T-cell (primary cell): Measurements from ENCODE around the gene OGDH. TPM values are rescaled to one million over a fixed set of nuclear protein-coding genes. Genes with fewer than 3 reads are reported as not detected.

ENCODE experiments used
- ATAC-seq, 4 experiments: fragments of 200-7000 bp in 3 of 4; fragments of 150-1000 bp in 1 of 4; cut with Tn5 transposase; replicated peaks in 1 of 4; 1 replicate in 3 of 4; 2 replicates in 1 of 4; pipeline ENCODE4 v1.10.0; 2021; ENCODE audit warnings: moderate library complexity in 3 of 4, mild to moderate bottlenecking in 2 of 4, moderate number of reproducible peaks in 1 of 4
- CTCF ChIA-PET, 2 donors: fragments of 300-600 bp; sonication (Branson Sonifier 250); formaldehyde crosslinking; loops; one replicate each; lab custom pipeline; 2022; ENCODE audit warnings: antibody characterized with exemption in 2 of 2; lab: Charles Lee
- POLR2A ChIA-PET, 2 donors: fragments of 300-600 bp; sonication (Branson Sonifier 250); formaldehyde crosslinking; loops; one replicate each; lab custom pipeline; 2022; ENCODE audit warnings: antibody characterized with exemption in 2 of 2; lab: Charles Lee
- DNase-seq, 35 experiments: peaks; one replicate each; pipeline versions ENCODE4 v3.0.0 to v3.0.0-alpha.2; 2013 to 2023
- H3K27ac ChIP-seq: one replicate; pipeline ENCODE4 v1.5.1; 2013; ENCODE audit warnings: low read length
- H3K27me3 ChIP-seq, 2 experiments: replicated peaks in 1 of 2; 1 replicate in 1 of 2; 2 replicates in 1 of 2; pipeline versions ENCODE4 v1.6.1 to v1.7.0; 2013; ENCODE audit warnings: low read length in 1 of 2, mixed read lengths in 1 of 2; ENCODE audit not compliant: control insufficient read depth in 2 of 2, insufficient read depth in 2 of 2; ENCODE audit errors: extremely low read depth in 1 of 2
- H3K36me3 ChIP-seq, 2 donors: 1 replicate in 1 of 2; 2 replicates in 1 of 2; pipeline versions ENCODE4 v1.6.1 to v1.7.0; 2013; ENCODE audit warnings: low read length in 1 of 2; ENCODE audit not compliant: control insufficient read depth in 2 of 2, insufficient read depth in 1 of 2; ENCODE audit errors: extremely low read depth in 1 of 2
- H3K4me1 ChIP-seq, 2 experiments: 1 replicate in 1 of 2; 2 replicates in 1 of 2; pipeline versions ENCODE4 v1.6.1 to v1.7.0; 2013; ENCODE audit warnings: low read length in 2 of 2, mixed read lengths in 1 of 2; ENCODE audit not compliant: insufficient read depth in 2 of 2, control insufficient read depth in 1 of 2; ENCODE audit errors: extremely low read depth in 1 of 2
- H3K4me3 ChIP-seq, 2 donors: 1 replicate in 1 of 2; 2 replicates in 1 of 2; pipeline versions ENCODE4 v1.5.1 to v1.7.0; 2013; ENCODE audit warnings: mild to moderate bottlenecking in 2 of 2, low read length in 1 of 2, moderate library complexity in 1 of 2; ENCODE audit not compliant: control insufficient read depth in 1 of 2; ENCODE audit errors: extremely low read depth in 1 of 2
- H3K9me3 ChIP-seq: 2 replicates; pipeline ENCODE4 v1.7.0; 2013
- H3K27ac Mint-ChIP-seq, 2 donors: one replicate each; pipeline ENCODE4 v1.8.0; 2020 to 2021; ENCODE audit warnings: mild to moderate bottlenecking in 2 of 2, mixed read lengths in 2 of 2
- H3K27me3 Mint-ChIP-seq, 2 donors: one replicate each; pipeline ENCODE4 v1.8.0; 2021 to 2022; ENCODE audit warnings: mixed read lengths in 2 of 2
- H3K36me3 Mint-ChIP-seq: one replicate; pipeline ENCODE4 v1.8.0; 2021; ENCODE audit warnings: mixed read lengths
- H3K4me1 Mint-ChIP-seq, 3 donors: one replicate each; pipeline ENCODE4 v1.8.0; 2020 to 2022; ENCODE audit warnings: mixed read lengths in 3 of 3, mild to moderate bottlenecking in 1 of 3
- H3K4me3 Mint-ChIP-seq, 3 donors: one replicate each; pipeline ENCODE4 v1.8.0; 2020 to 2022; ENCODE audit warnings: mild to moderate bottlenecking in 3 of 3, mixed read lengths in 3 of 3, moderate library complexity in 3 of 3
- H3K9me3 Mint-ChIP-seq, 3 donors: one replicate each; pipeline ENCODE4 v1.8.0; 2020 to 2022; ENCODE audit warnings: mixed read lengths in 3 of 3
- WGBS: methylation state at CpG from one replicate; pipeline ENCODE4 v1.1.5; 2013; ENCODE audit warnings: missing lambda C conversion rate; ENCODE audit not compliant: insufficient coverage; 5-methylcytosine and 5-hydroxymethylcytosine counted together
- total RNA-seq, 35 experiments: library from RNA in 6 of 35; stranded (reverse) in 6 of 35; fragments of 120-200 nt in 1 of 35; gene quantifications; one replicate each; pipeline versions ENCODE4 v1.2.1 to v1.2.4 and lab custom pipeline; 2013 to 2026

The OGDH gene
- total RNA-seq, 5 donors from 2014 or later (not counting 1 experiment from before 2014, with no cell fraction given) = 58.9 to 113 (median 108) TPM

DNA sequence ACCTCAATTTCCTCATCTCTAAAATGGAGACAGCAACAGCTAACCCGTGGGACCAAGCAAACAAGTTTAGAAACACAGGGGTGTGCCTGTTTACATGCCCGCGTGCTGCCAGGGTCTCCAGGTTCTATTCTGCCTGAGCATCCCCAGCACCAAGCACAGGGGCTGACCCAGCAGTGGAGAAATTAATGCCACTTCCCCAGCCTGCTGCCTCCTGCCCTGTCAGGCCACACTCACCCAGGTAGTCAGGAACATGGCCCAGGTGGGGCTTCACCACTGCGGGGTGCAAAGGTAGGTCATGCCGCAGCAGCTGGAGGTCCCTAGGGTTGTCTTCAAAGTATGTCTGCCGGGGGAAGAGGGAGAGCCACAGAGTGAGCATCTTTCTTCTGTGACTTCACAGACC lies 38.5 kb upstream of the OGDH start:
- Histone ChIP-seq H3K4me3 (no peak overlapping the region), H3K27me3 (no peaks in the 10 kb centered on the region), H3K9me3 (no peaks in the 10 kb centered on the region), H3K4me1 (peaks cover 3 to 19% of the 10 kb centered on the region in 2 experiments), H3K36me3 (peaks cover 25 to 88% of the 10 kb centered on the region in 2 donors), H3K27ac (no peak overlapping the region)
- 100% methylated on average over 5 of the region's 6 CpGs for WGBS
- H3K4me3 Mint-ChIP-seq = no peak overlapping the region
- POLR2A ChIA-PET = interaction anchor here in 1 of 2 donors (0.5 kb wide), 1 partner anchor 252 kb away, joined by 5 read pairs; no protein-coding TSS in a partner anchor
- H3K36me3 Mint-ChIP-seq = peaks cover 53% of the 10 kb centered on the region
- no peaks in the 10 kb centered on the region for H3K9me3 Mint-ChIP-seq
- H3K27me3 Mint-ChIP-seq = no peaks in the 10 kb centered on the region
- CTCF ChIA-PET = interaction anchor here in 1 of 2 donors (0.5 kb wide), 1 partner anchor 635 kb away, joined by 4 read pairs; no protein-coding TSS in a partner anchor
- ATAC-seq (no peak), DNase-seq (no peak)
- H3K27ac Mint-ChIP-seq = peak overlapping the region in 1 of 2 donors; percentile 39
- peaks cover 23 to 27% (median 24%) of the 10 kb centered on the region in 3 donors for H3K4me1 Mint-ChIP-seq

DNA sequence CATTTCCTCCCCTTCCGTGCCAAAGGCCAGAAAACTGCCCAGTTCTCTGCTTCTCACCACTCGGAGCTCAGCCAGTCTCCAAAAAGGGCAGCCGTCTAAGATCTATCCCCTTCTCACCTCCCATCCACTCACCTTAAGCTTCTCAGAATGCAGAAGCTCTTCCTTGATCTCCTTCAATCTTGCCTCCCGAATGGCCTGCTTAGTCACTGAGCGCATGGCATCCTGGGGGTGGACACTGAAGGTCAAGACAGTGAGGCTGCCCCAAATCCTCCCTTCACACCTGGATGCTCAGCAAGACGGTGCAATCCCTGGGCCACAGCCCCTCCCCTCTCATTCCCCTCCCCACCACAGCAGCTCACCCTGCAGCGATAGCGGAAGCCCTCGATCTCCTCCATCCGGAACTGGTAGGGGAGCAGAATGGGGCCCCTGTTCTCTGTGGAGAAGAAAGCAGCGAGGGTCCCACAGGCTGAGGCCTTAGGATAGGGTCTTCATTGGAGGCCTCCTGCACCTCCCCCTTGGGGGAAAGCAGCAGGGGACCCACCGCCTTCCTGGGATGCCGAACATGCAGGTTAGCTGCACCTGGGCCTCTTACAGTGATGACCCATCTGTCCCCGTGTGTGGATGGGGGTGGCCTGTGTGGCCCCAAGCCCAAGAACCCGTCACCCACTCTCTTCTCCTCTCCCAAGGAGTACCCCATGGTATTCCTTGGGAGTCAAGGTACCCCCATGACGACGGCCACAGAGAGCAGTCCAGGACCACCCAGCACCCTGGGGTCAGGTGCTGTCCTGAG lies 37.5 kb upstream of the OGDH start:
- Mint-ChIP-seq H3K9me3 (no peaks in the 10 kb centered on the region), H3K27ac (no peak overlapping the region), H3K4me1 (peaks cover 30 to 38% (median 35%) of the 10 kb centered on the region in 3 donors), H3K36me3 (peaks cover 56% of the 10 kb centered on the region), H3K4me3 (no peak overlapping the region), H3K27me3 (no peaks in the 10 kb centered on the region)
- Histone ChIP-seq H3K4me3 (no peak overlapping the region), H3K27me3 (no peaks in the 10 kb centered on the region), H3K9me3 (no peaks in the 10 kb centered on the region), H3K36me3 (peaks cover 25 to 85% of the 10 kb centered on the region in 2 donors), H3K4me1 (peaks cover 7 to 28% of the 10 kb centered on the region in 2 experiments), H3K27ac (no peak overlapping the region)
- ChIA-PET POLR2A (no interaction called here), CTCF (interaction anchor here (0.5 to 0.6 kb wide), 3 partner anchors 17 to 549 kb away, joined by 3 to 4 read pairs (median 4); no protein-coding TSS in a partner anchor)
- no peak for ATAC-seq
- no peak for DNase-seq
- WGBS = 97% methylated on average over 8 of the region's 17 CpGs

DNA sequence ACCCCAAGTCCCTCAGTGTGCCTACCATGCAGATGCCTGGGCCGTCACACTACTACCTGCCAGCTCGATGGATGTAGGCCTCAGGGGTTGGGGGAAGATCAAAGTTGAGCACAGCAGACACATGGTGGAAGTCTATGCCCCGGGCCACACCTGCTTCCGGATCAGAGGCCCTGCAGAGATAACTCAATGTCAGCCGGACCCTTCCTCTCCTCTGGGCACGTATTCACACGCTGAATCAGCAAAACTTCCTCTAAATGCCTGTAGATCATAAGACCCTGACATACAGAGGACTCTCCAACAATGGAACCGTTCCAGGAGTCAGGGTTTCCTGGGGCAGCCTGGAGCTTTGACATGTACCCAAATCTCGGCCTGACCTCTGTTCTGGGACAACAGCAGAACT lies 36.5 kb upstream of the OGDH start:
- Histone ChIP-seq H3K27ac (no peak overlapping the region), H3K9me3 (no peaks in the 10 kb centered on the region), H3K27me3 (no peaks in the 10 kb centered on the region), H3K36me3 (peaks cover 23 to 77% of the 10 kb centered on the region in 2 donors), H3K4me3 (no peak overlapping the region), H3K4me1 (peaks cover 10 to 36% of the 10 kb centered on the region in 2 experiments)
- H3K36me3 Mint-ChIP-seq = peaks cover 59% of the 10 kb centered on the region
- H3K4me3 Mint-ChIP-seq = no peak overlapping the region
- ATAC-seq (no peak), DNase-seq (no peak)
- H3K27me3 Mint-ChIP-seq = no peaks in the 10 kb centered on the region
- peak overlapping the region in 1 of 2 donors; percentile 16 for H3K27ac Mint-ChIP-seq
- WGBS = 96% methylated on average over 7 of the region's 9 CpGs
- ChIA-PET CTCF (interaction anchor here in 1 of 2 donors (0.5 kb wide), 1 partner anchor 550 kb away, joined by 4 read pairs; no protein-coding TSS in a partner anchor), POLR2A (interaction anchor here in 1 of 2 donors (0.6 kb wide), 1 partner anchor 587 kb away, joined by 5 read pairs; no protein-coding TSS in a partner anchor)
- H3K9me3 Mint-ChIP-seq = no peaks in the 10 kb centered on the region
- peaks cover 40 to 45% (median 44%) of the 10 kb centered on the region in 3 donors for H3K4me1 Mint-ChIP-seq

DNA sequence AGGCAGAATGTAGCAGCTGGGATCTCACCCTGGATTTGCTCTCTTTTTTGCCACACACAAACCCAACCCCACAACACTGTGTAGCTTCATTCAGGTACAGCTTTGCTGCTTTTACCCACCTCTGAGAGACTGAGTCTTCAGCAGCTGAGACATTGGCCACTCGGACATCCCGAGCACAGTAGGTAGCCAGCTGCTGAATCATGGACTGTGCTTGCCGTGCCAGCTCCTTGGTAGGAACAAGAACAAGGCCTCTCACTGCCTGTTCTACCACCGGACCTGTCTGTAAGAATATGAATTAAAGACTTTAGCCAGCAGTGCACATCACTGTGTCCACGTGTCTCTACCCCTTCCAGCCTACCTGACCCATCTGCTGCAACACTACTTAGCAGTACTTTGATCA lies 33.7 kb upstream of the OGDH start:
- peaks cover 35 to 44% (median 42%) of the 10 kb centered on the region in 3 donors for H3K4me1 Mint-ChIP-seq

DNA sequence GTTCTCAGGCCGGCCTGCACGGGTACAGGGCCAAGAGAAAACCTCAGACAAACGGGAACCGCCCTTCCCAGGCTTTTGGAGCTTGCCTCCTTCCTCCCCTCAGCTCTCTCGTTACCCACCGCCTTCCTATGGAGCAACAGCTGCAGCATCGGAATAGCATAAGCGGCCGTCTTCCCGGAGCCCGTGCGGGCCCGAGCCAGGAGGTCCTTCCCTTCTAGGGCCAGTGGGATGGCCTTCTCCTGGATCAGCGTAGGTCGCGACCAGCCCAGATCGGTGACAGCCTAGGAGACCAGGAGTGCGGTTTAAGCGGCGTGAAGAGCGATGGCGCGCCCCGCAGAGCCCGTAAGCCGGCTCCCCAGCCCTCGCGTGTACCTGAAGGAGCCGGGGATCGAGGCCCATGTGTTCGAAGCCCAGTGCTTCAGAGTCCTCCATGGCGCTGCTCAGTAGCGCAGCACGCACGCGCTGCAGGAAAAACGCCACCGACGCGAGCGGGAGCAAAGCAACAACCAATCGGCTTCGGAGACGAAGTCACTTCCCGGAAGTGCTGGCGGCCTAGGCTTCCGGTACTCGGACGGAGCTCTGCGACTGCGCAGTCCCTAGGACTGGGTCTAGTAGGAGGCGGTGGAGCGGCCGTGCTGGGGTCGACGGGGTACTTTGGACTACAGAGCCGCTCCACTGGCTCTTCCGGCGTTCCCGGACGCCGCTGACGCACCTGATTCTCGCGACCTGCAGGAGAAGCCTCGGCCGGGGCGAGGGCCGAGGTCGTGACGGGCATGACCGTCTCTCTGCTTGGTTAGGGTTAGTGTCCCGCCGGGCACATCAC lies 32.8 kb upstream of the OGDH start, which contains the start of gene DDX56:
TSS of gene DDX56 (minus strand) at position 445 of the 823 bp plus-strand sequence. CDS start at position 432, 13 bp downstream.
- ChIA-PET POLR2A (interaction anchor here (0.5 to 1.8 kb wide), 10 partner anchors 9 to 537 kb away, joined by 3 to 8 read pairs (median 4); partner anchors contain the start of genes H2AZ2 (in 1 of the 2) and NUDCD3 (in 1 of the 2)), CTCF (interaction anchor here (0.5 to 1.4 kb wide), 7 partner anchors 8 to 350 kb away, joined by 3 to 11 read pairs (median 3); partner anchors contain the start of gene TMED4 (in 1 of the 2))
- peak within 1 kb of the TSS; percentile 80 to 93 for H3K4me3 ChIP-seq
- ATAC-seq (peak; percentile 96 to 97 (median 97)), DNase-seq (peak; percentile 74 to 95 (median 88))
- peaks cover 10 to 28% of the 10 kb centered on the region in 2 experiments for H3K4me1 ChIP-seq
- Mint-ChIP-seq H3K9me3 (no peaks in the 10 kb centered on the region), H3K36me3 (peaks cover 40% of the 10 kb centered on the region), H3K27ac (peak within 1 kb of the TSS; percentile 97 to 98), H3K27me3 (no peaks in the 10 kb centered on the region), H3K4me3 (peak within 1 kb of the TSS; percentile 93 to 99 (median 97)), H3K4me1 (peaks cover 34 to 47% (median 44%) of the 10 kb centered on the region in 3 donors)
- H3K36me3 ChIP-seq = peaks cover 20 to 58% of the 10 kb centered on the region in 2 donors
- H3K27me3 ChIP-seq = no peaks in the 10 kb centered on the region
- H3K27ac ChIP-seq = peak within 1 kb of the TSS; percentile 84
- under 1% methylated on average over 73 of the region's 74 CpGs for WGBS
- H3K9me3 ChIP-seq = no peaks in the 10 kb centered on the region

More for the DNA sequence above, 33.7 kb upstream of the OGDH start:
- ChIA-PET CTCF (interaction anchor here (1.0 to 1.1 kb wide), 2 partner anchors 9 to 274 kb away, joined by 3 read pairs; no protein-coding TSS in a partner anchor), POLR2A (interaction anchor here in 1 of 2 donors (0.9 to 1.8 kb wide), 3 partner anchors 9 to 275 kb away, joined by 3 to 8 read pairs (median 3); partner anchors contain the start of genes H2AZ2 and TMED4)
- Mint-ChIP-seq H3K36me3 (peaks cover 49% of the 10 kb centered on the region), H3K27ac (peak overlapping the region; percentile 15 to 98), H3K9me3 (no peaks in the 10 kb centered on the region), H3K4me3 (peak overlapping the region; percentile 93 to 99 (median 97)), H3K27me3 (no peaks in the 10 kb centered on the region)
- H3K4me3 ChIP-seq = peak overlapping the region; percentile 80 to 93
- H3K27ac ChIP-seq = peak overlapping the region; percentile 84
- WGBS = 69% methylated on average over 5 of the region's 5 CpGs
- H3K9me3 ChIP-seq = no peaks in the 10 kb centered on the region
- no peak for ATAC-seq
- no peak for DNase-seq
- H3K27me3 ChIP-seq = no peaks in the 10 kb centered on the region
- H3K36me3 ChIP-seq = peaks cover 21 to 60% of the 10 kb centered on the region in 2 donors
- H3K4me1 ChIP-seq = peaks cover 10 to 28% of the 10 kb centered on the region in 2 experiments
